PC-9 (cell line): ENCODE results near the gene WDR20.

Source experiments
- CTCF ChIP-seq: fragments of 200-600 bp; sonication (generic); conservative IDR thresholded peaks from 2 replicates; pipeline ENCODE4 v1.6.1; 2017; ENCODE audit warnings: mixed run types, antibody characterized with exemption, mild to moderate bottlenecking, moderate library complexity
- EZH2 ChIP-seq: fragments of 200-600 bp; sonication (generic); IDR thresholded peaks from 2 replicates; pipeline ENCODE4 v1.8.0; 2017; ENCODE audit warnings: antibody characterized with exemption, low read depth

GRCh38 chr14:102182190-102182589 is 42.5 kb downstream of the WDR20 start:
- TF ChIP-seq CTCF (no peak), EZH2 (no peak)
